HG03103 (cell line): Measurements from ENCODE around the gene ACRBP.

Source experiments
- ATAC-seq: cut with Tn5 transposase; IDR thresholded peaks from one replicate; pipeline ENCODE4 v1.9.1; 2021; ENCODE audit warnings: low read depth; ENCODE audit not compliant: unreplicated experiment

ACRBP gene

DNA sequence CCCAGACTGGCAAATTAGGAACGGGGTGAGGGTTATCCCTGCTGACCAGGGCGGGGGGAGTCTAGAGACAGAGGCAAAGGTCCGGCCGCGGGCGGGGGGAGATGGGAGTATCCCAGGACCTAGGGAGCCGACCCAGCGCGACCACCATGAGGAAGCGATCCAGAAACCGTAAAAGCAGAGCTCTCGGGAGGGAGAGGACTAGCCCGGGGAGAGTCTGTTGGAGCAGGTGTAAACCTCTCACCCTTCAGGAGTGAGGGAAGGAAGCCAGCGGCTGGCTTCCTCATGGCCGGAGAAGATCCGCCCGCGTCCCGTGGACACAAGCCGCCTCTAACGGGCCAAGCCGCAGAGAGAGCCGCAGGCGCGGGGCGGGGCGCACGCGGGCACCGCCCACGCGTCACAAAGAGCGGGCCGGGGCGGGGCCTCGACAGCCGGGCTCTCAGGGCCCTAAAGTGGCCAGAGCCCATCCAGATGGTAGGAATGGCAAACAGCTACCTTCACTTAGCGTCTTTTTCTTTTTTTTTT is at the start of gene ACRBP:
Gene ACRBP, minus strand, starts transcription at position 350 of the 522 bp plus-strand sequence. Its CDS starts 66 bp downstream, at position 284.
- ATAC-seq: no peak

GRCh38 chr12:6695313-6696045 is 48.2 kb upstream of the ACRBP start:
- no peak for ATAC-seq

- ATAC-seq: no peak
These were observed 47.5 kb upstream of the ACRBP start for GRCh38 chr12:6694701-6695100.

- ATAC-seq: no peak
These were observed 46.7 kb upstream of the ACRBP start for GRCh38 chr12:6693832-6694355.

GRCh38 chr12:6692888-6693287 is 45.7 kb upstream of the ACRBP start:
- no peak for ATAC-seq

- ATAC-seq: no peak
These were observed 44.2 kb upstream of the ACRBP start for GRCh38 chr12:6691473-6691872.

GRCh38 chr12:6688999-6689882 is 42.0 kb upstream of the ACRBP start, which contains the start of gene ZNF384:
ZNF384 (minus strand) TSS chr12:6689375; CDS start chr12:6679520, 9,855 bp downstream.
- ATAC-seq: peak; percentile 73

GRCh38 chr12:6688543-6688998 is 41.3 kb upstream of the ACRBP start:
- ATAC-seq: no peak

- ATAC-seq: no peak
These were observed 38.6 kb upstream of the ACRBP start for GRCh38 chr12:6685814-6686213.

DNA sequence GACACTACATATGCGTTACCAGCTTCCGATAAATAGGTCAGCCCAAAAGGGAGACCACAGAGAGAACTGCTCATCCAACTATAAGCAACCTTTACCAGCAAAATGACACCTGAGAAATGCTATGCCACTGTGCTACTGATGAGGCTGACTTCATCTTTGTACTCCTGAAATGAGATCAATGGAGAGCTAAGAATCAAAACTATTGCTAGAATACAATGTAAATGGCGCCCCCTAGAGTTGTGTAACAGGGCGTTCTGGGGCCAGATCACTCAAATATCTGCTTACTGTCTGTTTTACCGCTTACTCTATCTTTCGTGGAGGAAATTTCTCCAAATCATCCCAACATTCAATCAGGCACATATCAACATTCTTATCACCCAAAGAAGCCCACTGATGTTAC is 37.4 kb upstream of the ACRBP start:
- ATAC-seq: no peak

DNA sequence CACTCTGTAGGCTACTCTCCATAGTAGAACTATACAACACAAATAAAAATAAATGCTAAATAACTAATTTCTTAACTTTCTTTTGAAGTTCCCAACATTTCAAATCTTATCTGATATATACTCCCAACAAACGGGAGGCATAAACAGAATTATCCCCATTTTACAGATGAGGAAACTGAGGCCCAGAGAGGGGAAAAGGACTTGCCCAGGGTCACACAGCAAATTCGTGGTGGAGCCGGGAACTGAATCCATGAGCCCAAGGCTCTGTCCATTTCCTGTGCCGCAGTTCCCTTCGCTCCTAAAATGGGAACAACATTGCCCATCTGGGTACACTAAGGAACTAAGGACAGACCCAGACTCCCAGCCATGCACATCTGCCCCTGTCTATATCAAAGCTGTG is 29.7 kb upstream of the ACRBP start:
- no peak for ATAC-seq

DNA sequence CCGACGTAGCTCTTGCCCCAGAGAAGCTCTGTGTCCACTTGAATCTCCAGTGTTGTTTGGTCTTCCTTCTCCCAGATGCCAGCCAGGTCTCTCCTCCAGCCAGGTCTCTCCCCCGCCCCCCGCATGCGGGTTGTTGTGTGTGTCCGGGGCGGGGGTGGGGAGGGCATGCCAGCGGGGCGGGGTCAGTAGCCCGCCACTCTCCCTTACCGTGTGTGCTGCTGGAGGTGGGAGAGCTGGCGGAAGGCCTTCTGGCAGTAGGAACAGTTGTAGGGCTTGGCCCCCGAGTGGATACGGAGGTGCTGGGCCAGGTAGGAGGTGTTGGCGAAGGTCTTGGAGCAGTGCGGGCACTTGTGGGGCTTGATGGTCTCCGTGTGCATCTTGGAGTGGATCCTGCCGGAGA is 24.9 kb upstream of the ACRBP start:
- ATAC-seq: no peak

DNA sequence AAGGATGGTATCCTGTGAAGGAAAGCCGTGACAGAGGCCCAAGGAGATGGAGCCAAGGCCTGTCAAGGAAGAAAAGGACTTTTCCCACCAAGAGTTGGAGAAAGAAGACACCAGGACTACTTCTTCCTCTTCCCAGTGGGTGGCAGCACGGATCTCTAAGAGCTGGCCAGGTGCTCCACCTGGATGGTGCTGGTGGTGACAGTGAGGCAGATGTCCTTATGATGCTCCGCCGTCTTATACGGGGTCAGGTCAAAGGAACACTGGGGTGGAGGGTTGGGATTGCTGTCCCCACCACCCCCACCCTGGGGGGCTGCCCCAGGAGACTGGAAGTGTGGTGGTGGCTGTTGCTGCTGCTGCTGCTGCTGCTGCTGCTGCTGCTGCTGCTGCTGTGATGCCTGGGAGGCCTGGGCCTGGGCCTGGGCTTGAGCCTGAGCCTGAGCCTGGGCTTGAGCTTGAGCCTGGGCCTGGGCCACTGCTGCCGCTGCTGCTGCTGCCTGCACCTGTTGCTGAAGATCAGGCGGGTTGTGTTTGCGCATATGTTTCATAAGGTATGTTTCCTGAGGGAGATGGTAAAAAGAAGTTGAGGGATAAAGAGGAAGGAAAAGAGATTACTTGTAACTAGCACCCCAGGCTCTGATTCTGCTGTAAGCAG is 20.5 kb upstream of the ACRBP start:
- ATAC-seq: no peak

DNA sequence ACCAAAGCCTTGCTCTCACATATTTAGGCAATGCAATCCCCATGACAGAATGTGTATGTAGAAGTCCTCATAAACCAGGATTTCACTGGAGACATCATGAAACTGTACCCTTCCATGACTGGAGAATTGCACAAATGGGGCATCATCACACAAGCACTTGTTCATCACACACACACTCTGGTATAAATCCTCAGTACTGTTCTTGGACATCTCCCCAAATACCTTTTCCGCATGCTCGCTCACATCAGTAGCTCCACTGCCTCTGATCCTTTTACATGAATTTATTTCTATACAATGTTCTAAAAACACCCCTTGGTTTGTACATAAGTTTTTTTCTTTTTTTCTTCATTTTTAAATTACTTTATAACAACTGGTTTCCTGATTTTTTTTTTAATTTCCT is 19.0 kb upstream of the ACRBP start:
- ATAC-seq: no peak

- ATAC-seq: no peak
These were observed 17.7 kb upstream of the ACRBP start for GRCh38 chr12:6664902-6665301.

DNA sequence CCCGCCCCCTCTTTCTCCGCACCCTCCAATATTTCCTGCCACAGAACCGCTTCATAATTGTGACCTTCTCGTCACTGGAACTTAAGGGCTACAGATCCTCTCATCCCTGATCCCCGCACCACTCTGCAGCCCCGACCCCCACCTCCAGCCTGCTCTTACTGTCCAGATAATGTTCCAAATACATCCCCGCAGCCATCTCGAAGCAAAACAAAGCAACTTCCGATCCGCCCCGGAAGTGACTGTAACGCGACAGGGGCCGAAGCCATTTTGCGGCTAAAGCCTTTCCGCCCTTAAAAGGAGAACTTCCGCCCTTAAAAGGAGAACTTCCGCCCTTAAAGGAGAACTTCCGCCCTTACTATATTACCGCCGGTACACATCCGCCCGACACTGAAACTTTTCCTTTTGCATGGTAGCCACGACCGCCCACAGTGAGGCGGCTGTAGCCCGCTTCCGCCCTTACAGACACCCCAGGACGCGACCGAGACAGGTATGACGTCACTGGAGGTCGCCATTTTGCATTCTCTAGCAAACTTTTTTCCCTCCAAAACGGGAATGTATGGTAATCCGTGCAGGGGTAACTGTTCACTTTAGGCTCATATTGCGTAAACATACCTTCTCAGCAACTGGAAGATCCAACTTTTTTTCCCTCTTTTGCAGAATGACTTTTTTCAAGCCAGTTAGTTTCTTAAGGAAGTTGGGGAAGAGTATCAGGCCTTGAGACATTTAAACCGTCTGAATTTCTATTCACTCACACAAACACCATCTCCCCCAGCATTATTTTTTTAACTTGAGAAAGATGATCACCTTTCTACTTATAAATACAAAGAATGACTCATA is 15.9 kb upstream of the ACRBP start, which contains the start of gene ING4:
Gene ING4, minus strand, starts transcription at position 214 of the 837 bp plus-strand sequence. Its CDS starts 18 bp downstream, at position 196.
- ATAC-seq: peak; percentile 96

GRCh38 chr12:6662602-6662905 is 15.3 kb upstream of the ACRBP start:
- no peak for ATAC-seq

DNA sequence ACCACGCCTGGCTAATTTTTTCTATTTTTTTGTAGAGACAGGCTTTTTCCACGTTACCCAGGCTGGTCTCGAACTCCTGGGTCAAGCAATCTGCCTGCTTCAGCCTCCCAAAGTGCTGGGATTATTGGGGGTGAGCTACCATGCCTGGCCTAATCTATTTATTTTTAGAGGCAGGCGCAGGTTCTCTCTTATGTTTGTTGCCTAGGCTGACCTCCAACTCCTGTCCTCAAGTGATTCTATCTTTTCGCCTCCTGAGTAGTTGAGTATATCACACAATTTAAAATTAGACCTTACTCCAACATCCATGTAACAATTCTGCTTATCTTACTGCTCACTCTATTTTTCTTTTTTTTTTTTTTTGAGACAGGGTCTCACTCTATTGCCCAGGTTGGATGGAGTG is 6.8 kb upstream of the ACRBP start:
- ATAC-seq: no peak

GRCh38 chr12:6653342-6653741 is 6.1 kb upstream of the ACRBP start:
- no peak for ATAC-seq

DNA sequence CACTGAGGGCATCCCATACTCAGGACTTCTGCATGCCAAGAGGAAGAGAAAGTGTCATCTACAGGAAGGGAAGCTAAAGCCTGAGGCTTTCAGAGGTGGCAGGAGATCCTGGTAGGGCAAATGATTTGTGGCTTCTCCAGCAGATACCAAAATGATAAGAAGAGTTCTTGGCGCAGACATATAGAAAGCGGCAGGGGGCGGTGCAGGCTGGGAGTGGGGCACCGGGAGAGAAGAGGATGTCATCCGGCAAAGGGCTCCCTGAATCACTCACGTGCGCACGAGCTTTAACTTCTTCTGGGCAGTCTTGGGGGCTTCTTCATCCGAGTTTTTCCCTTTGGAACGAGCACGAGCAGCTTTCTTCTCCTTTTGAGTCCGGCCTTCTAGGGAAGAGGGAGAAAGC is 5.2 kb upstream of the ACRBP start:
- ATAC-seq: no peak
